Raji (cell line): Measurements from ENCODE around the gene TCF7L2.

Source experiments
- POLR2A ChIP-seq: IDR thresholded peaks from 2 replicates; pipeline ENCODE4 v1.6.1; 2011; ENCODE audit warnings: low read depth, low read length, control low read depth; ENCODE audit not compliant: insufficient read depth

TCF7L2 gene

DNA sequence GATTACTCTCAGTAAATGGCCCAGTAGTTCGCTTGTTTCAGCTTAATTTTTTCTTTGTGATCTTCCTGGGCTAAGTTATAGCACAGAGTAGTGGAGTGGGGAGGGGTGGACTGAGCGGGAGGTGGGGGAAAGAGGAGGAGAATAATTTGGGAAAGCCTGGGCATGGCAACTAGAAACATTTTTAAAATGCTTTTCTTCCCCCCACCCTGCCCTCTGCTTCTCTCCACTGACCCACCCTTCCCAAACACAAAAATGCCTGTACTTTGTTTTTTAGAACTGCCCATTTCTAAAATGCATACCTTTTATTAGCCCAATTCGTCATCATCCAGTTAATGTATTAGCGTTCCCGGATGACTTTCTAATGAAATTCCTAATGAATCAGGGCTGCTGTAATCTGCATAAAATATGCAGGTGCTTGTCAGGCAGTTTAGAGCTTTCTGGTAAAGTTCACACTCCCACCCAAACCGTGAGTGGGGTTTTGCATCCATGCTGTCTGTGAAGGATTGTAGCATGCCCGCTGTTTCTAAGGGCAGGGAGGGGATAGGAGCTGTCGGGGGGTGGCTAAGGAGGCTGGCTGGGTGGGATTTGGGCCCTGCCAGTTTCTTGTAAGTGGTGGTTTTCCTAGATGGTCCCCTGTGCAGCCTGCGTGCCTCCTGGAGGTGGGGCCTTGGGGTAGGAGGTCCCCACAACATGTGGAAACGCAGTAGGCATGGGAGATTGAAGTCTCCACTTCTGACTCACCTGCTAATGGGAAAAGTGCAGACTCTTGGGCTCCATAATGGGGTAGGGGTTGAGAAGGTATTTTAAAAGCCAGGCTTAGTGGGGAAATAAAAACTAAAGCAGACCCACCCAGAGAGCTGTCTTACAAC, 190.3 kb downstream of the TCF7L2 start:
- TF ChIP-seq POLR2A, result no peak

DNA sequence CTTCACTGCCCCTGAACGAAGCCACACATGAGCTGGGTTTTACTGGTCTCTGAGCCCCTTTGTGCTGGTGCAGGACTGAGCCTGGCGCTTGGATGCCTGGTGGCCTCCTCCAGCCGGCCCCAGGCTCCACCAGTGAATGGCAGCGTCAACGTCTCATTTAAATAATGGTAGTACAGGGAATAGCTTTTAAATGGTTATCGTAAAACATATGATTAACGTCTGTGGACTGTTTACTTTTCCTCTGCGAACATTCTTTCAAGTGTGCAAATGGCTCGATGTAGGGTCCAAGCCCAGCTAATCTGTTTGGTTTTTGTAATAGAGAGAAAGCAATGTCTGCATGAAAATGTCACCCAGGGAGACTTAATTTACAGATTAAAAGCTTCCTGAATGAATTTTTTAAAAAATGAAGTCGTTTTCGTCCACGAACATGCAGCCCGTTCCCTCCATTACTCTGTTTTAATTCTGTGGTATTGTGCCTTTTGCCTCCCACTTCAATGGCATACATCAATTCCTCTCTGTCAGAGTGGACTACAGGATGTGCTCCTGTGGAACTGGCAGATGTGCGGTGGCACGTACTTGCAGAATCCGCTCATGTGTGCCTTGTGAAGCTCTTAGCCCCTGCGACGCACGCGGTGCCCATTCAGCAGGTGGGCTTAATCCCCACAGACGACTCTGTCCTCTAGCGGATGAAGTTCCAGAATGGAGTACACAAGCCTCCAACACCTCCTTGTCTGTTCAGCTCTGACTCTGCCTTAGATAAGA, 192.7 kb downstream of the TCF7L2 start:
- TF ChIP-seq POLR2A, result no peak

- TF ChIP-seq POLR2A, result no peak
Observed at GRCh38 chr10:113144576-113144975, 194.5 kb downstream of the TCF7L2 start.

DNA sequence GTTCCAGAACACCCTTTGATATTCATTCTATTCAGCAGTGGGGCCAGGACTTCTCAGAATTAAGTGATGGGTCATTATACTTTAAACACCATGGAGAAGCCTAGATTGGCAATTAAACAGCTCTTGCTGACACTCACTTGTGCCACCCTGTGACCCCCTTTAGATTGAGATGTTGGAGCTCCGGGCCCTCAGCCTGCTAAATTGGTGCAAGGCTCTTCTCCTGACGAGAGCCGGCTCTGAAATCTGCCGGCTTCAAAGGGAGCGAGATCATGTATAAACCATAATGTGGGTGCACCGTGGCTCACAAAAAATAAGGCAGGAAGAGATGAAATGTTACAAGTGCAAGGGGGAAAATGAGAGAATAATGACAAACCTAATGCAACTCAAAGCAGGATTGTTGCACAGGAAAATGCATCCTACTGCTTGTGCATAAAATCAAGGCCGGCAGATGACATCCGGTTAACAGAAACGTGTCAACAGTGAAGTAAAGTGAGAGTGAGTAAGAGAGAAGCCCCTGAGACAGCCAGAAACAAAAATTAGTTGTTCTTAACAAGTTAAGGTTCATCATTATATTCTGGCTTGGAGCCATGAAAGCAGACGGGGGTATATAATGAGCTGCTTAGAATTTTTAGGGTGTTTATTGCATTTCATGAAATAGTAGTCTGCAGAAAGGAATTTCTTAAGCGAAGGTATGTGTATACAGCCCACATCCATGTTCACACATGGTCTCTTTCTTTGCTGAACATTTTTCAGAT, 198.2 kb downstream of the TCF7L2 start:
- TF ChIP-seq POLR2A, result no peak

- no peak for TF ChIP-seq POLR2A
Observed at GRCh38 chr10:113148901-113149300, 198.9 kb downstream of the TCF7L2 start.

- TF ChIP-seq POLR2A, result no peak
Observed at GRCh38 chr10:113149626-113150025, 199.6 kb downstream of the TCF7L2 start.

DNA sequence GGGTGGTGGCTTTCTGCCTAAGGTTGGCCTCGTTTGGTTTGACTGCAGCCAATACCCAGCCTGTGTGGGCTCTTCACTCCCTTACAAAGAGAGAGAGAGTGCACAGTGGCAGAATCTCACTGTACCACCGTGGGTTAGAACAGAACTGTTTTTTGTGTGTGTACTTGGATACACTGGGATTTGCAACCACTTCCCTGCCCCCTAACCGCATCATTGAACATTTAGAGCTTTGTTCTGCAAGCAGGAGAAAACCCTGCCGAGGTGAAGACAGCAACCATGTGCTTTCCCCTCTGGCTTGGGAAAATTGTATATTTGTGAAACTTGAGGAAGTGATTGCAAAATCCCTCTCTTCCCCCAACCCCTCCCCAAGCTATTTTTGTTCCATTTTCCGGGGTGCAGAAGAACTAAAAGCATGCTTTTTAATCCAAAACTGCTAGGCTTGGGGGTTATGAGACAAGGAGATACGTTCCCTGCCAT, 201.2 kb downstream of the TCF7L2 start:
- TF ChIP-seq POLR2A, result no peak

GRCh38 chr10:113153493-113154102, 203.6 kb downstream of the TCF7L2 start:
- no peak for TF ChIP-seq POLR2A

- no peak for TF ChIP-seq POLR2A
Observed at GRCh38 chr10:113157441-113157840, 207.4 kb downstream of the TCF7L2 start.

GRCh38 chr10:113158183-113158582, 208.1 kb downstream of the TCF7L2 start:
- TF ChIP-seq POLR2A, result no peak

GRCh38 chr10:113159563-113159962, 209.5 kb downstream of the TCF7L2 start:
- TF ChIP-seq POLR2A, result no peak

GRCh38 chr10:113160641-113161040, 210.6 kb downstream of the TCF7L2 start:
- no peak for TF ChIP-seq POLR2A

GRCh38 chr10:113161066-113161465, 211.0 kb downstream of the TCF7L2 start:
- no peak for TF ChIP-seq POLR2A

DNA sequence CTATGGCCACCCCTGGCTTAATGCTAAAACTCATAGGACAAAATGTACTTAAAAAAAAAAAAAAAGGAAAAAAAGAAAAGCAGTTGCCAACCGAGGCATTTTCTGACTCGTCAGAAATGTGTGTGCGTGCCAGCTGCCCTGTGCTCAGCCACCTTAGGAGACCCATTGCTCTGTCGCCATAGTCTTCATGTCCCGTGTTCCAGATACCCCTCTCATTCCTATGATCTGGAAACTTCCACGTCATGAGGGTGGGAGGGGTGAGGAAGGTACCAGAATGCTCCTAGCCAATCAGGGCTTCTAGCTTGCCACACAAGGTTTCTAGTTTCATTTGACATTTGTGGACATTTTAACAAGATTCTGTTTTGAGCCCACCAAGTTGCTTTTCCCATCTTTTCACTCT, 212.9 kb downstream of the TCF7L2 start:
- no peak for TF ChIP-seq POLR2A

DNA sequence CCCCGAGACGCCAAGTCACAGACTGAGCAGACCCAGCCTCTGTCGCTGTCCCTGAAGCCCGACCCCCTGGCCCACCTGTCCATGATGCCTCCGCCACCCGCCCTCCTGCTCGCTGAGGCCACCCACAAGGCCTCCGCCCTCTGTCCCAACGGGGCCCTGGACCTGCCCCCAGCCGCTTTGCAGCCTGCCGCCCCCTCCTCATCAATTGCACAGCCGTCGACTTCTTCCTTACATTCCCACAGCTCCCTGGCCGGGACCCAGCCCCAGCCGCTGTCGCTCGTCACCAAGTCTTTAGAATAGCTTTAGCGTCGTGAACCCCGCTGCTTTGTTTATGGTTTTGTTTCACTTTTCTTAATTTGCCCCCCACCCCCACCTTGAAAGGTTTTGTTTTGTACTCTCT, 215.6 kb downstream of the TCF7L2 start:
- TF ChIP-seq POLR2A, result no peak

DNA sequence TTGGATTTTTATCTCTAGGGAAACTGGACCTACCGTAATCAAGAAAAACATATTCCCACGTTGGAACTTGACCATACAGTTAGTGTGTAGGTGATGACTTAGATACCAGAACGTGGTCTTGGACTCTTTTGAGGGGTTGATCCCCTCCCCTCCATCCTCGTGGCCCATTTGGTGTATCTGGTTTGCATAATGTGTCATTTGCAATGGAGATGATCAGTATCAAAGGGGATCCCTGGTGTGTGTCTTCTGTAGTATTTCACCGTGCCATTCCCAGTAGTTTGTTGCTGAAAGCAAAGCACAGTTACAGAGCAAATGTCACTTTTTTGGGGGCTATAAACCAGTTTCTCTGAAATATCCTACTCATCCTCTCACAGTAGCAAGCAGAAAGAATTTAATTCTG, 217.7 kb downstream of the TCF7L2 start:
- no peak for TF ChIP-seq POLR2A

- no peak for TF ChIP-seq POLR2A
Observed at GRCh38 chr10:113168584-113168983, 218.5 kb downstream of the TCF7L2 start.
